G401 (cell line): ENCODE results near the gene CEP89. TPM values are rescaled to one million over a fixed set of nuclear protein-coding genes. Genes with fewer than 3 reads are reported as not detected.
"Not testable (repeated sequence)": the region's sequence is repeated elsewhere in the genome, so short reads cannot be mapped to it uniquely, and the experiment has no call there.

Experiments
- DNase-seq: peaks from one replicate; pipeline ENCODE4 v3.0.0-alpha.2; 2015; ENCODE audit warnings: low spot score
- in situ Hi-C: cut with HindIII; loops from 2 replicates; pipeline ENCODE4 v1.10.0; 2016; ENCODE audit warnings: low sequenced_read_pairs, mixed read lengths
- total RNA-seq: library from RNA; depleted of rRNA; stranded (reverse); fragments of >200 nt; shearing (Covaris generic); gene quantifications from 2 replicates; pipeline ENCODE4 v1.2.3, GENCODE V29; 2014; rRNA removed

The CEP89 gene
- 12.6 and 22.4 TPM in 2 replicates for total RNA-seq

GRCh38 chr19:32971715-32972540, at the start of gene CEP89, which contains the start of gene FAAP24:
TSS of gene CEP89 (minus strand) at chr19:32971958. CDS start at chr19:32971874, 84 bp downstream.
TSS of gene FAAP24 (plus strand) at chr19:32972242. CDS start at chr19:32973197, 955 bp downstream.
- in situ Hi-C loops = no loop called here
- peak; percentile 99 for DNase-seq

DNA sequence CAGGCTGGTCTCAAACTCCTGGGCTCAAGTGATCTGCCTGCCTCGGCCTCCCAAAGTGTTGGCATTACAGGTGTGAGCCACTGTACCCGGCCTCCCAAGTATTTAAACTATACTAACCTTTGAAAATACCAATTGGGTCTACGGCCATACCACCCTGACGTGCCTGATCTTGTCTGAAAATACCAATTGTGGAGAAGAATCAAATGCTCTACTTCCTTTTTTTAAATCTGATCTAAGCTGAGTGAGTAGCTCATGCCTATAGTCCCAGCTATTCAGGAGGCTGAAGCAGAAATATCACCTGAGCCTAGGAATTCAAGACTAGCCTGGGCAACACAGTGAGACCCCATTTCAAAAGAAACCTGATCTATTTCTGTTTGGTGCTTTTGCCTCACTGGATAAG, 39.1 kb upstream of the CEP89 start:
- in situ Hi-C loops = not testable (repeated sequence)

GRCh38 chr19:33008738-33009137, 37.0 kb upstream of the CEP89 start:
- in situ Hi-C loops = no loop called here
- DNase-seq = no peak

More for the DNA sequence above, 39.1 kb upstream of the CEP89 start:
- DNase-seq = not testable (repeated sequence)

- in situ Hi-C loops = no loop called here
- DNase-seq = no peak
These were observed 33.7 kb upstream of the CEP89 start for GRCh38 chr19:33005440-33005839.

GRCh38 chr19:33003424-33004024, 31.8 kb upstream of the CEP89 start:
- in situ Hi-C loops, DNase-seq: not testable (repeated sequence)

GRCh38 chr19:33002126-33002865, 30.5 kb upstream of the CEP89 start:
- DNase-seq = peak; percentile 64
- in situ Hi-C loops = not testable (repeated sequence)

DNA sequence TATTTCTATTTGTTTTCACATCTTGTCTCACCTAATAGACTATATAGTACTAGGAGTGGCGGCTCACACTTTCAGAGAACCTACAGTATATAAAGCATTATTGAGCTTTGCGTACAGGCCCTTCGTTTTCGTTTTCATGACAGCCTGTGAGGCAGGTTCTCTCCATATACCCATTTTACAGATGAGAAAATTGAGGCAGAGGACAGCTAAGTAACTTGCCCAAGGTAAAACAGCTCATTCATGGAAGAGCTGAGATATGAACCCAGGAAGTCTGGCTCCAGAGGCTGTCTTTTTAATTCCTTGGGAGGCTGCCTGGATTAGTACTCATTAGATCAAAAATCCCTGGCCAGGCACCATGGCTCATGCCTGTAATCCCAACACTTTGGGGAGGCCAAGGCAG, 29.2 kb upstream of the CEP89 start:
- no peak for DNase-seq
- in situ Hi-C loops = no loop called here

DNA sequence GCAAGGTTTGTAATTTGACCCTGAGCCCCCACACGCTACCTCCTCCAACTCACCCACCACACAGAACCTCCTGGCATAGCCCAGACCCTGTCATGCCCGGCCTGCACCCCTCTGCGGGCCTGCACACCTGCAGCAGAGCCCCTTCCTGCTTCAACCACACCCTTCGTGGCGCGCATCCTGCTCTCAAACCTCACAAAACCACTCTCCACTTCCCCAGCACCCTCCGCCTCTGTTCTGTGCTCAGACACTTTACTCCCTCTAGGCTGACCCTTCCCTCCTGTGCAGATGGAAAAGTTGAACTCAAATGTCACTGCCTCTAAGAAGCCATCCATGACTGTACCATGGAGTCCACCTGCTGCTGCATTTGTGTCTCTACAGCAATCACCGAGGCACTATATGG, 28.8 kb upstream of the CEP89 start:
- in situ Hi-C loops = no loop called here
- no peak for DNase-seq

GRCh38 chr19:32998722-32999121, 27.0 kb upstream of the CEP89 start:
- in situ Hi-C loops = no loop called here
- no peak for DNase-seq

GRCh38 chr19:32997716-32998355, 26.1 kb upstream of the CEP89 start:
- no peak for DNase-seq
- in situ Hi-C loops = no loop called here

DNA sequence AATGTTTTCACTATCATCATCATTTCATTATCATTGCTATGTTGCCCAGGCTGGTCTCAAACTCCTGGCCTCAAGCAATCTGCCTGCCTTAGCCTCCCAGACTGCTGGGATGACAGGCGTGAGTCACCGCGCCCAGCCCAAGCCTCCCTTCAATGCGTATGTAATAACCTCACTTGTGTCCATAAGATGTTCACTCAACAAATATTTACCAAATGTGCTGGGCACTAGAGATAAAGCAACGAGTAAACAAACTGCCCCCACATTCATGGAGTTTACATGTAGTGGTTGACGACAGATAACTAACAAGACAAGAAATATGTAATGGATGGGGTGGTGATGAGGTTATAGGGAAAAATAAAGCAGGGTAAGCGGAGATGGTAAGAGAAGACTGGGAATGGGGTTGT, 25.3 kb upstream of the CEP89 start:
- DNase-seq, in situ Hi-C loops: not testable (repeated sequence)

DNA sequence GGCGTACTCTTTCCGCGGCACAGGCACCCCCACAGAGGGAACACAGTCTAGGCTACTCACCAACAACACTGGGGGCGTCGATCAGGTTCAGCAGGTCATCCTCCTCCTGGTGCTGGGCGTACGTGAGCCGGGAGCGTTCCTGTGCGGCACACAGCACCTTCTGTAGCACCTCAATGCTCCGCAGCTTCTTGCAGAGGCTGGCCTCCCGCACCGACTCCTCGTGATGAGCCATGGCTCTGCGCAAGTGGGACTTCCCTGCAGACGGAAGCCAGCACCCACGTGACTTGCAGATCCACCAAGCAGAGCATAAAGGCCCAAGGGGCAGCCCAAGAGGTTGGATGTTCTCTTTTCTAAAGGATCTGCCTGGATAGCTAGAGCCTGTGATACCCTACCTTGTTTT, 24.2 kb upstream of the CEP89 start:
- DNase-seq, in situ Hi-C loops: not testable (repeated sequence)

DNA sequence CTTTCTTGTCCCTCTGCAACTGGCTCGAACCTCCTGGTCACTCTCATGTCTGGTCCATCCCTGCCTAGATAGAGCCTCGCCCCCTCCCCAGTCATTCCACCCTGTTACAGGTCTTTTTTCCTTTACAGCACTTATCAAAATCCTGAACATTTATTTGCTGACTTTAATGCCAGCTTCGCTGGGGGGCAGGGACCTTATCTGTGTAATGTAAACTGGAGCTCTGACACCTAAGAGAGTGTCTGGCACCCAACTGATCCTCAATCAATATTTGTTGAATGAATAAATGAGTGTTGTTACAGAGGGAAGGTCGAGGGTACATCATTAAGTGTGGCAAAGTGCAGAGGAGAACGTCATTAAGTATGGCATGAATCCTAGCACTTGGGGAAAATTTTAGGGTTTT, 17.0 kb upstream of the CEP89 start:
- no peak for DNase-seq
- in situ Hi-C loops = no loop called here

DNA sequence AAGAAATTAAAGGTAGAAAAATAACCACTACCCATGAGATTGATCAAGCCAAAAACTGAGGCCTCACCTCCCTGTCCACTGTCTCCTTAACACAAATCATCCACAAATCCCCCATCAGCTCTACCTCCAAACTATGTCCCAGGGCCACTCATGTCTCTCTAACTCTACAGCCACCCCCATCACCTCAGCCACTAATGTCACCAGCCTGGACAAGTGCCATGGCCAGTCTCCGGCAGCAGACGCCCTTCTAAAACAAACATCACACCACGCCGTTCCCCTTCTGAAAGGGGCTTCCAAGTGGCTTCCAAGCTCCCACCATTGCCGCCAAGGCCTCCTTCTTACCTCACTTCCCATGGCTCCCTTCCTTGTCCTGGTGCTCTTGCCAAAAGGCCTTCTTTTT, 16.5 kb upstream of the CEP89 start:
- in situ Hi-C loops, DNase-seq: not testable (repeated sequence)

- in situ Hi-C loops, DNase-seq: not testable (repeated sequence)
These were observed 10.7 kb upstream of the CEP89 start for GRCh38 chr19:32982488-32982887.

DNA sequence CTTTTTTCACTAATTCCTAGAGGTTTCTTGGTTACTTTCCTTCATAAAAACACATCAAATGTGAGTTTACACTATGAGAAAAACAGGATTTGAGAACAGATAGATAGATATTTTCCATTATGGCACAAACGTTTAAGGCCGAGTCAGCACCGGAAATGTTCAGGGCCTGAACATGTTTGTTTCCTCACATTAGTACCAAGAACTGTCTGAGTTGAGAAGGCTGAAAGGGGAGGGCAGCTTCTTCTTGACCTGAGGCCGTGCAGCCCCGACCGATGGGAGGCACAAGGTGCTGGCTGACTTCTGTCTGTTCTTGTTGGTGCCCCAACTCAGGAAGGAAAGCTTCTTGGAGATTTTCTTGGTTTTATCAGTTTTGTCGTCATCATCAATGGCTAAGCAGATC, 8.0 kb upstream of the CEP89 start:
- in situ Hi-C loops, DNase-seq: not testable (repeated sequence)

DNA sequence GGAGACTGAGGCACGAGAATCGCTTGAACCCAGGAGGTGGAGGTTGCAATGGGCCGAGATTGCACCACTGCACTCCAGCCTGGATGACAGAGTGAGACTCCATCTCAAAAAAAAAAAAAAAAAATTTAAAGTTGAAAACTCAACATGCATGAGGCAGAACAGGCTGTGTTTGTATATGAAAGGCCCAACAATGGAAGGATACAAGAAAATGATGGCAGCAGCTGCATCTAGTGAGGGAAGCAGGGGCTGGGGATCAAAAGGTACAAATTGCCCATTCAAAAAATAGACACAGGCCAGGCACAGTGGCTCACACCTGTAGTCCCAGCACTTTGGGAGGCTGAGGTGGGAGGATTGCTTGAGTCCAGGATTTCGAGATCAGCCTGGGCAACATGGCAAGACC, 6.1 kb upstream of the CEP89 start:
- DNase-seq, in situ Hi-C loops: not testable (repeated sequence)

DNA sequence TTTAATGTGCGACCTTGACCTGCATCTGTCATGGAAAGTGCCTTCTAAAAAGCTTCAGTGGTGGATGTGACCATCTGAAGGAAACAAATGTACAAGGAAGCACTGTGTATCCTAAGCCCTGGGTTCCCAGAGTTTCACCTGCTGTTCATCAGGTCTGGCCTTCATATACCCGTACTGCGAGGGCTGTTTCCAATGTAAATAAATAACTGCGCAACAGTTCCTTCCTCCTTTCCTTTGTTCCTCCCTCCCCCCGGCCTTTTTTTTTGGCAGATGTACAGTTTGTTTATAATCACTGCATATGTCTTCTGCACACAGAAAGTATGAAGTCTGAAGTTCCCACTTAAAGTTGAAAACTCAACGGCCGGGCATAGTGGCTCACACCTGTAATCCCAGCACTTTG, 5.5 kb upstream of the CEP89 start:
- in situ Hi-C loops = no loop called here
- no peak for DNase-seq

DNA sequence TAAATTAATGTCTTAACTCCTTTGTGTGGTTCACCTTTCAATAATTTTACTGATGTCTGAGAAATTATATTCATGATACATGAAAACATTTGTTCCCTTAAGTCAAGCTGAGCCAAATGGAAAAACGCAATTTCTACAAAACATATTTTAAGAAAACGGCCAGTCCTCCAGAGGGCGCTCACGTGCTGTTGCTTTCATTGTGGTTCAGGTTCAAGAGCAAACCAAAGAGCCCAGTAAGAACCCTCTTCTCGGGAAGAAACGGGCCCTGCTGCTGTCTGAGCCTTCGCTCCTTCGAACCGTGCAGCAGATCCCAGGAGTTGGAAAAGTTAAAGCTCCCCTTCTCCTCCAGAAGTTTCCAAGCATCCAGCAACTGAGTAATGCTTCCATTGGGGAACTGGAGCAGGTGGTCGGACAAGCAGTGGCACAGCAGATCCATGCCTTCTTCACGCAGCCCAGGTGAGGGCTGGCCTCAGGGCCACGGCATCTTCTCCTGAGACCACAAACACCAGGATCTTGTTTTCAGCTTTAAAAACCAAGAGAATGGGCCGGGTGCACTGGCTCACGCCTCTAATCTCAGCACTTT, 4.6 kb upstream of the CEP89 start:
- DNase-seq = peak; percentile 79
- in situ Hi-C loops = no loop called here
